Activated T-helper 9 cell treated with anti-CD3 and anti-CD28 coated beads, Interleukin-2, amount 50 U/mL, for 16 hours (primary cell): ENCODE data around the gene BAG1.
A peak's percentile ranks its signal among the peaks of the same experiment; 100 is the strongest.

Source experiments
- DNase-seq: peaks from one replicate; pipeline ENCODE4 v3.0.0-alpha.2; 2020; ENCODE audit warnings: low read depth

The BAG1 gene

DNA sequence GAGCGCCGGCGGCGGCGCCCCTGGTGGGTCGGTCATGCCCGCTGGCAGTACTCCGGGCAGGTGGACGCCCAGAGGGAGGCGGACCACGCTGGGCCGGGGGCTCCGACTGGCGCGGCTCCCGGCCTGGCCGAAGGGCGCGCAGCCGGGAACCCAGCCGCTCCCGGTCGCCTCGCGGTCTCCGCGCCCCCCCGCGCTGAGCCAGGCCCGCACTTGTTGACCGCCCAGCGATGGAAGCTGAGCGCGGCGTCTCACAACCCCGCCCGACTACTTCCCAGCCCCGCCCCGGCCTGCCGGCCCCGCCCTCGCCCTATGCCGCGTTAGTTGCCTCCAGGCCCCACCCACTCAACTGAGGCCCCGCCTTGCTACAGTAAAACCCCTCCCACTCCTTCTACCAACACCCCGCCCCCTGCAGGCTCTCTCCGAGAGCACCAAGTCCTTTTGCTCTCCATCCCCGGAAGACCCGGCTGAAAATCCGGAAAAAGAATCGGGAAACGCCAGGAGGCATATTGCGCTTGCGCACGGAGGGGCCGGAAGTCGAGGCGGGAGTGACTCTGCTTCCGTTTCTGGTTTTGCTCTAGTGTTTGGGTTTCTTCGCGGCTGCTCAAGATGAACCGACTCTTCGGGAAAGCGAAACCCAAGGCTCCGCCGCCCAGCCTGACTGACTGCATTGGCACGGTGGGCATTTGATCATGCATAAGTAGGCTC is at the start of gene BAG1, which contains the start of gene CHMP5:
BAG1 (minus strand) TSS at position 236 of the 705 bp plus-strand sequence.
CHMP5 (plus strand) TSS at position 577 of the 705 bp plus-strand sequence; CDS start at position 607, 30 bp downstream.
- peak; percentile 100 for DNase-seq

DNA sequence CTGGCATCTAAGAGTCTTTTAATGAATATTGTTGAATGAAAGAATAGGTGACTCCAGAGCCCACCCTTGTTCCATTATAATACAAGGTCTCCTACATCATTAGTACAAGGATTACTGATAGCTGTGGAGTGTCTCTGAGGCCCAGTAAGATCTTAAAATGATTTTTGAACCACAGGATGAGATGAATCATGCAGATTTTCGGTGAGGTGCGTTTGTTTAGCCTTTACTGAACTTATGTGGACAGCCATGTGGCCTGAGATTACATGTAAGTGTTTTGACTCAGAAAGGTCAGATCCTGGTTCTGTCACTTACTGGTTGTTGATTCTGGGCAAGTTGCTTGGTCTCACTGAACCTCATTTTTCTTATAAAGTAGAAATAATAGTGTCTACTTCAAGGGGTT is 47.4 kb upstream of the BAG1 start:
- no peak for DNase-seq

DNA sequence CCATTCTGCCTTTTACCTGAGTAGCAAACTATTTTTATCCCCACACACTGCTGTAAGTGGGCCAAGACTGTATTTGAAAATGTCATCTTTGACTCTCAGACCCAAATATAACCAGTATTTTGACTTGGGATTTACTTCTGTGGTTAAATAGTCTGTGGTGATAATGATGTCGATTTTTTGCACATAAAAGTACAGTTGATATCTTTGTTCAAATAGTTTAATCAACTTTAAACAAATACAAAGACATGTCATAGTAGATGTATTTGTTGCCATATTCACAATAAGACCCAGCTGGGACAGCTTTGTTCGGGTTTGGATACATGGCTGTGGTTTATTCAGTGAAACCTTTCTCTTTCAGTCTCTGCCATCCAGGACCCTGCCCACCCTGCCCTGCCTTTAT is 46.2 kb upstream of the BAG1 start:
- no peak for DNase-seq

DNA sequence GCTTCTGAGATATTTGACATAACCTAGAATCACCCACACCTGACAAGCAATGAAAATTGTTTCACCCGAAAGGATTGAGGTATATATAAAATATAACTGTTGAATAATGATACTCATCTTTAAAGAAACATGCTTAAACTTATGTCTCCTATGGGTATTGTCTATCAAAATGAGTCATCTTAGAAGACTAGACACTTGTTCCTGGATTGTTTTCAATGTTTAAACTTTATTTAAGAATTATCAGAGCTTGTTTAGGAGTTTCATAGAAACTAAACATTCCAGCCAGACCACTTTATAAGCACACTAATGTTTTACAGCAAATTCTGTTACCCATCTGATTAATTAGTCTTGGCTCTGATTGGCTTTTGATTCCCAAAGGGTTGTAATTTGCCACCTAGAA is 45.4 kb upstream of the BAG1 start:
- DNase-seq, result no peak

DNA sequence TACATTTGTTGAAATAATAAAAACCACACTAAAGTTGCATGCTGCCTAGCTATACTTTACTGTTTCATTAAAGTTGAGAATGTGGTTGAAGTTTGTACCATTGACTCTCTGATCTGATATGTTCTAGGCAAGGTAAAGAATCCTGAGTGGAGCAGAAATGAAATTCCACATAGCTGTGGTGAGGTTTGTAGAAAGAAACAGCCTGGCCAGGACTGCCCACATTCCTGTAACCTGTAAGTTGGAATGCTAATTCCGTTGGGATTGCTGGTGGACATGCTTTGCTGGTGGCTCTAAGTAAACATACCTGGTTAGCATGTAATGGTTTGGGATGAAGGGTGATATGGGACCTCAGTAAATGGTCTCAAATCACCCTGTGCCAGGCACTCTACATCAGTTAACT is 42.6 kb upstream of the BAG1 start:
- no peak for DNase-seq

DNA sequence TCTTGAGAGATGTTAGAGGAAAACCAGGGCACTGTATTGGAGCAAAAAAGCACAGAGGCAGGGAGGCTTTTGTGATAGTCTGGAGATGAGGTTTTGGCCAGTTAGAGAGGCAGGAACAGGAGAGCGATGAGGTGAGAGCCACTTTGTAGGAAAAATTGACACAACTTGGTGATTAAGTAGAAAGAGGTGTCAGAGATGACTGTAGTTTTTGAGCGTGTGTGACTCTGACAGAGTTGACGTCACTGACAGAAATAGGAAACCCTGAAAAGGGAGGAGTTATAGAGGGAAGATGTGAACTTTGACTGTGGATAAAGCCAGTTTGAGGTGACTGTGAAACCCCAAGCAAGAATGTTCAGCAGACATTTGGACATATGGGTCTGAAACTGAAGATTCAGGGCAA is 41.5 kb upstream of the BAG1 start:
- no peak for DNase-seq

DNA sequence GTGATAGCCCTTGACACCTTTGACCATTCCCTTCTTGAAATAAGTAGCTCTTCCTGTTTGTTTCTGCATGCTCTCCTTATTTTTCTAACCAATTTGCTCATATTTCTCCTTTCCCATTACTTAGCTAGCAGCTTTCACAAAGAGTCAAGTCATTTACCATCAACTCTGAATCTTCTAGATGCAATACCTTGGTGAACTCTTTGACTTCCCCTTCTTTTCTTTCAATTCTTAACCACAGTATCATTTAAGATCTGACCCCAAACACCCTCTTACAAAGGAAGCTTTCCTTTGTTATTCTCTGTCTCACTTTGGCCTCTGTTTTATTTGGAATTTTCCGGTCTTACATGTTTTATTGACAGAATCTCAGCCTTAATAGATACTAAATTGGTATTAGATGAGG is 39.9 kb upstream of the BAG1 start:
- no peak for DNase-seq

DNA sequence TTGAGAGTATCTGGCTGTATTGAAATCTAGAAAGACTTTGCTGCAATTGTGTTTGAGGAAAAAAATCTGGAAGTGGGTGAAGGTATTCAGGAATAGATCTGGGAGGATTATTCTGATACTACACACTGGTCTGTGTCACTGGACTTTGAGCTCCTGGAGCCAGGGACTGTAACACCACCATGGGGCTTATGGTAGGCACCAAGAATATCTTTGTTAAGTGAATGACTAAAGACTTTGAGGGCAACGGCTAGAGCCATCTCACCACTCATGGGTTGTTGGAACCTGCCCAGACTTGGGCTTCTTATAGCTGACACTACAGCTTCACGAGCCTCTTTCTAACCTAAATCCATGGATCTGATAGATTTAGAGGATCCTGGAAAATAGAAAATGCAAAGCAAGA is 36.0 kb upstream of the BAG1 start:
- no peak for DNase-seq

DNA sequence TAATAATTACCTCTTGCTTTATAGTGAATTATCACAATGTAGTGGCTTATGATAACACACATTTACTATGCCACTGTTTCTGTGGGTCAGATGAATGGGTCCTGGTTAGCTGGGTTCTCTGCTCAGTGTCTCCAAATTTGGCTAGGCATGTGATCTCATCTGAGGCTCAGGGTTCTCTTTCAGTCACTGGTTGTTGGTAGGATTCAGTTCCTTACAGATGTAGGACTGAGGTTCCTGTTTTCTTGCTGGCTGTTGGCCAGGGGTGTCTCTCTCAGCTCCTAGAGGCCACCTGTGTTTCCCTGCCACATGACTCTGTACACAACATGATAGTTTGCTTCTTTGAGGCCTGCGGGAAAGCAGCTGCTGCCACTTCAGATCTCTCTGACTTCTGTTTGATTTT is 32.9 kb upstream of the BAG1 start:
- DNase-seq, result no peak

DNA sequence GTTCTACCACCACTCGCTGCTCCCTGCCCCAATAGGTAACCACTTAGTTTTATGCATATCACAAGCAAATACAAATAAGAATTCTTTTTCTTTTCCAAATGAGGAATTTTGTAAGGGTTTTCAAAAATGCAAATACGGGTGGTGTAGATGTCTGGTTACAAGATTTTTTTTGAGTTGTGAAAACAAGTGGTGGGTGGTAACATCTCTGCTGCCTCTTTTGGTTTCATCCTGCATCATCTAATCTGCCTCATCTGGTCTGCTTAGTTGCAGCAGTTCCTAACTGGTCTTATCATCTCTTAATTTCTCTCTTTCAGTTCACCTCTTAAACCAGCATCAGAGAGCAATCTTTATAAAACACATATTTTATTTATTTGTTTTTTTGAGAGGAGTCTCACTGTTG is 31.1 kb upstream of the BAG1 start:
- DNase-seq, result no peak

DNA sequence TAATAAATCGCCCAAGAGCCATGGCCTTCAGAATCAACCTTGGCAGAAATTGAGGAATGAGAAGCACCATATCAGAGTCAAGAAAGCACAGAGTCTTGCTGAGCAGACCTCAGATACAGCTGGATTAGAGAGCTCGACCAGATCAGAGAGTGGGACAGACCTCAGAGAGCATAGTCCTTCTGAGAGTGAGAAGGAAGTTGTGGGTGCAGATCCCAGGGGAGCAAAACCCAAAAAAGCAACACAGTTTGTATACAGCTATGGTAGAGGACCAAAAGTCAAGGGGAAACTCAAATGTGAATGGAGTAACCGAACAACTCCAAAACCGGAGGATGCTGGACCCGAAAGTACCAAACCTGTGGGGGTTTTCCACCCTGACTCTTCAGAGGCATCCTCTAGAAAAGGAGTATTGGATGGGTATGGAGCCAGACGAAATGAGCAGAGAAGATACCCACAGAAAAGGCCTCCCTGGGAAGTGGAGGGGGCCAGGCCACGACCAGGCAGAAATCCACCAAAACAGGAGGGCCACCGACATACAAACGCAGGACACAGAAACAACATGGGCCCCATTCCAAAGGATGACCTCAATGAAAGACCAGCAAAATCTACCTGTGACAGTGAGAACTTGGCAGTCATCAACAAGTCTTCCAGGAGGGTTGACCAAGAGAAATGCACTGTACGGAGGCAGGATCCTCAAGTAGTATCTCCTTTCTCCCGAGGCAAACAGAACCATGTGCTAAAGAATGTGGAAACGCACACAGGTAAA is 30.3 kb upstream of the BAG1 start:
- no peak for DNase-seq

DNA sequence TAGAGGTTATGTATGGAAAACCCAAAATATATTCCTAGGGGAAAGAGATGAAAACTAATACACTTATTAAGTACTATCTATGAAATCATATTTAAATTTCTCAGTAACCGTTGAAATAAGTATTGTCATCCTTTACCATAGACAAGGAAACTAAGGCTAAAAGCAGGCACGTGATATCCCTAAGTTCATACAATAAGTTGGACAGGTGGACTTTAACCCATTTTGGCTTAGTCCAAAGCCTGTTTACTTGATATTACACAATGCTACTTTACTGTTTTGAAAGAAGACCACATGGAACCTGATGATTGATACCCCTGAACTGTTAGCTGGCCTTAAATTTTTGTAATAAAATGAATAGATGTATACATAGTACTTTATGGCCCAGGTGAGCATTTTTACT is 29.3 kb upstream of the BAG1 start:
- DNase-seq, result no peak

DNA sequence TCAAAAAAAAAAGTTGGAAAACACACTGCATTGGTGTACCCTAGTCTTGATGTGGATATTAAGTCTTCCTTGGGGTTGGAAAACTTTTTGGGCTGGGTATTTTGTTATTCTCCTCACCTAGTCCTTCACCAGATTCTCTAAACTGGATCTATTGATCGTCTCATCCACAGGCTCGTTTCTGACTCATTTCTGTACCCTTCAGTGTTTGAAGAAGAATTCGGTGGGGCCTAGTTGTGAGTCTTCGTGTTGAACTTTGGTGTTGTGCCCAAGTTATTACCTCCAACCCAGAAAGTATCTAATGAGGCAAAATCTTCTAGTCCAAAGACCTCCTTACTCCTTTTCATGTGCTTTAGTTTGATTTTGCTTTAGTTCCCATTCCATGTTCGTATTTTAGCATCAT is 27.4 kb upstream of the BAG1 start:
- no peak for DNase-seq

DNA sequence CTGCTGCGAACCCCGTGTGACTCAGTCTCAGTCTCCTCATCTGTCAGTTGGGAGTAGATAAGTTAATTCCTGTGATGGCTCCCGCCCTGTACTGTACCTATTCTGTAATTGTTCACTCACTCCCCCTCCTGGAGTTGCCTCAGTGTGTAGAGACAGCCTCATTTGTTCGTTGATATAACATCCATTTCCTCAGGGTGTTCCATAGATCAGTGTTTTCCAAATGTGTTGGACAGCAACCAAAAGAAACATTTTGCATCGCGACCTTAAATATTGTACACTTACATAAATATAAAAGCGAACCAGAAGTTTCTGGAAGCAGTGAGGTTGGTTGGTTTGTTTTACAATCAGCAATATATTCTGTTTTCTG is 26.5 kb upstream of the BAG1 start:
- no peak for DNase-seq

DNA sequence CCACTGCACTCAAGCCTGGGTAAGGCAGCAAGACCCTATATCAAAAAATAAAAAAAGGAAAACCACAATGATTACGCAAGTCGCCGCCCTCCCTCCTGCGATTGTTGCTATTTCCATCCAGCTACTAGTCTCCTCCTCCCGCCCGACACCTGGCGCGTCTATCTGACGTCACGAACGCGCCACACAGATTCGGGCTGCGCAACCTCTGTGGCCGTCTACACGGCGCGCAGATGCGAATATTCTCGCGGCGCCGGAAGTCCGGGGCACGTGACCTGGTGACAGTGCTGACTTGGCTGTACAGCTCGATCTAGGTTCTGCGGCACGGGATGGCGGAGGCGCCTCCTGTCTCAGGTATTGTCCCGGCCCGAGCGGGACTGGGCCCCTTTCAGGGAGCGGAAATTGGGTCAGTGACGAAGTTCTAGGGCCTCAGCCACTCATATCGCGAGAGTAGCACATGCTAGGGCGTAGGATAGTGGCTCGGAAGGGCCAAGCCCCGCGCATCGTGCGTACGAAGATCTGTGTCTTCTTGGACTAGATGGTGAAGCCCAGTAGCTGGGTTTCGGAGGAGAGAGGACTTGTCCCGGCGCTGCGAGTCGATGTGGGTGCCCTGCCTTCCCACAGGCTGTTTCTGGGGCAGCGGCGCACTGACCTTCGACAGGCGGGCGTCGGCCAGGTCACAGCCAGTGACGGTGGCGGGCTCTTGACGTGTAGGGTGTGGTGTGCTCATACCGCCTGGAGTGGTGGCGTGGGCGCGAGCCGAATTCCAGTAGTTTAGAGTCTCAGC is 25.9 kb upstream of the BAG1 start, which contains the start of gene NFX1:
NFX1 (plus strand) TSS at position 270 of the 784 bp plus-strand sequence; CDS start at position 327, 57 bp downstream.
- peak; percentile 98 for DNase-seq

DNA sequence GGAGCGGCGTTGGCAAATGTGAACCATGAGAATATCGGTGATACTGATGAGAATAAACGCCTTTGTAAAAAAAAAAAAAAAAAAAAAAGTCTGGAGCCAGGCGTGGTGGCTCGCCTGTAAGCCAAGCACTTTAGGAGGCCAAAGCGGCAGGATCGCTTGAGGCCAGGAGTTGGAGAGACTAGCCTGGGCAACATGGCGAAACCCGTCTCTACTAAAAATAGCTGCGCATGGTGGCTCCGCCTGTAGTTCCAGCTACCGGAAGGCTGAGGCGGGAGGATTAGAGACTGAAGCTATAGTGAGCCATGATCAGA is 25.4 kb upstream of the BAG1 start:
- no peak for DNase-seq

DNA sequence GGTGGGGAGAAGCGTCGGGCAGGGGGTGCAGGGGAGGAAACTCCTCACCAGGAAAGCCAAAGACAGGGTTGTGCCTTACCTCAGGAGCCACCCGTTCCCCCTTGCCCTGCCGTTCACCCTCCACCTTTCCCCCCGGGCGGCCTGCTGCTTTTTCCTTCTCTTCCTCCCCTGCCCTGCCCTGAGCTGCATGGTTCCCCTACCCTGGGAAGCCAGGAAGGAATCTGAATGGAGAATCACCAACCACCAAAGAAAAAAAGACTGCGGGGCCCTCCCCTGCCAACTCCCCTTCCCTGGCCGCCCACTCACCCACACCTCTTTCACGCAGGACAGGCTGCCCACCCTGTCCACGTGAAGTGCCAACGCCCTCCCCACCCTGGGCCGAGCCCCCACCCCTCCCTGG is 25.0 kb upstream of the BAG1 start:
- DNase-seq, result no peak

DNA sequence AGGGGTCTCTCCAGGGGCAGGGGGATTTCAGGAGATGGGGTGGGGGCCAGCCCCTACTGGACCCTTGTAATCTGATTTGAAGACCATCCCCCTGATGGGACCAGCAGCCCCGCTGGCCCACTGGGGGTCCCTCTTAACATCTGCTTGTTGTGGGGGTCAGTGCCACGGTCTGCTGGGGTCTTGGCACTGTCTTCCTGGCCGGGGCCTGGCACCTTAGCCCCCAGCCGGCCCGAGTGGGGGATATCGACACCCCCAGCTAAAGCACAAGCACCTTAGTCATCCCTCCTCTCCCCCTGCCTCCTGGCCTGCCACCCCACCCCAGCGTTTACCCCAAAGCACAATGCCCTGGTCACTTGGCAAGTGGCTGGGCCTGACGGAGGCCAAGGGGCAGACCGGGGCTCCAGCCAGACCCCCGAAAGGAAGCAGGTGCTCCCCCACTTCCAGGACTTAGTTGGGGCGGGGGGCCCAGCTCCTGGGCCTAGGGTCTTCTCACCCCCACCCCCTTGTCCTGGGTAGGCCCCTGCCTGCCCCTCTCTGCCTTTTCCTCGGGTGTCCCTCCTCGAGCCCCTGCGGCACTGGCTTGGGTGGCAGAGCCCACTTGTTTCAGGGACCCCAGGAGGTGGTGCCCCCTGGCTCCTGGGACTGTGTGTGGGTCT is 24.4 kb upstream of the BAG1 start:
- DNase-seq, result no peak

DNA sequence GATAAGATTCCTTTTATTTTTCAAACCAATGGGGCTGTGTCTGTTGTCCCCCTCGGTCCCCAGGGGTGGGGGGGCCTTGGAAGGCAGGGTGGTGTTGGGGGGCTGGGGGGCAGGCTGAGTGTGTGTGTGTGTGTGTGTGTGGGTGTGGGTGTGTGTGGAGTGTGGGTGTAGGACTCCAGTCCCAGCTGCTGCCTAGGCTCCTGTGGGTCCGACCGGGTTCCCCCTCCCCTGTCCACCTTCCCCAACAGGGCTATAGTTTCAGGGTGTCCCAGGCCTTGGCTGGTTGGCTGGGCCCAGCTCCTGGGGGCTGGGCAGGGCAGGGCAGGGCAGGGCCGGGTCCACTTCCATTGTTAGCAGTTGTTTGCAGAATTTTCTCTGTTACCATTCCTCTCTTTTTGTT is 23.7 kb upstream of the BAG1 start:
- no peak for DNase-seq

DNA sequence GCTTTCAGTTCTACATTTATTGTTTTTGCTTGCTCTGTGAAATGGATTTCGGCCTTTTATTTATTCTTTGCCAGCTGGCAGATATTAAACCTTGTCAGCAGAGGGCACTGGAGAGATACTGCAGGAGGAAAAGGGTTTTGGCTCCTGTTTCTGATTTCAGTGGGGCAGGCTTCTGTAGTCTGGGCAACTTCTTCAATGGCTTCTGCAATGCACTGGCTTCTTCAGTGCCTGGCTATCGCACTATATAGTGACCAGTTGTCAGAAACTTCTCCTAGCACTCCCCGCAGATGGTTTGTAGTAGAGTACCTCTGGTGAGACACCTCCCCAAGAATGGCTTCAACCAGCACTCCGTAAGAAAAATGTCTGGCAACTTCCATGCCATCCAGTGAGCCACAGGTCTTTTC is 22.6 kb upstream of the BAG1 start:
- DNase-seq, result no peak

DNA sequence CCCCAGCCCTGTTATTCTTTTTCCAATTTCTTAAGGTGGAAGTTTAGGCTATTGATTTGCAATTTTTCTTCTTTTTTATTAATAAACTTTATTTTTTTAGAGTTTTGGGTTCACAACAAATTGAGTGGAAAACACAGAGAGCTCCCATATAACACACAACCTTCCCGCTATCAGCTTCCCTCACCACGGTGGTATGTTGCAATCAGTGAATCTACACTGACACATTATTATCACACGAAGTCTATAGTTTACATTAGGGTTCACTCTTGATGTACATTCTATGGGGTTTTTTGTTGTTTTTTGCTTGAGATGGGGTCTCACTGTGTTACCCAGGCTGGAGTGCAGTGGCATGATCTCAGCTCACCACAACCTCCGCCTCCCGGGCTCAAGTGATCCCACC is 21.0 kb upstream of the BAG1 start:
- no peak for DNase-seq

DNA sequence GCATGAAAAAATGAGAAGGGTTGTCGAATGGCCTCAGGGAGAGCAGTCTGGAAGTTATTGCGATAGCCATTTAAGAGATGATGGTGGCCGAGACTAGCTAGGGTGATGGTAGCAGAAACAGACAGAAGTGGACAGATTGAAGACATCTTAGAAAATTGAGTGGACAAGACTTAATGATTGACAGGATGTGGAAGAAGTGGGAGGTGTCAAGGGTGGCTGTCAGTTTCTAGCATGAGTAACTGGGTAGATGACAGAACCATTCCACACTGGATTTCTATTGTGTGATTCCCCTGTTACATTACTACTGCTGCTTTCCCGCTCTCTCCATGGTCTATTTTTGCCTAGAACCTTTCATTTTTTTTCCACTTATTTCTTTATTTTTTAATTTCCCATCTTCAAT is 13.0 kb upstream of the BAG1 start:
- no peak for DNase-seq

DNA sequence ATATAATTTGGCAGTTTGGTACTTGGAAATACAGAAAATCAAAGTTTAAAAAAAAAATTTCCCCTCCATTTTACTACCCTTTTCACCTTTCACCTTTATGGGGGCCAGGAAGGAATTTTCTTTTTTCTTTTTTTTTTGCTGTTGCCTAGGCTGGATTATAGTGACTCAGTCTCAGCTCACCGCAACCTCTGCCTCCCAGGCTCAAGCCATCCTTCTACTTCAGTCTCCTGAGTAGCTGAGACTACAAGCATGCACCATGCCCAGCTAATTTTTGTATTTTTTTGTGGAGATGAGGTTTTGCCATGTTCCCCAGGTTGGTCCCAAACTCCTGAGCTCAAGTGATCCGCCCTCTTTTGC is 9.4 kb upstream of the BAG1 start:
- no peak for DNase-seq
